HEK293 (cell line): ENCODE measurements around the gene ABCA2.

ENCODE experiments used
- KLF16 ChIP-seq: fragments of 450-650 bp; formaldehyde crosslinking; IDR thresholded peaks from 2 replicates; pipeline ENCODE4 v1.5.1; 2017; ENCODE audit warnings: missing biosample characterization, missing genetic modification characterization
- MZF1 ChIP-seq: fragments of 450-650 bp; formaldehyde crosslinking; IDR thresholded peaks from 2 replicates; pipeline ENCODE4 v1.5.1; 2017; ENCODE audit warnings: missing biosample characterization, missing genetic modification characterization, borderline replicate concordance
- ZBTB8A ChIP-seq: fragments of 450-650 bp; formaldehyde crosslinking; IDR thresholded peaks from 2 replicates; pipeline ENCODE4 v1.5.1; 2016; ENCODE audit warnings: missing biosample characterization, missing genetic modification characterization
- ZFP41 ChIP-seq: fragments of 450-650 bp; formaldehyde crosslinking; IDR thresholded peaks from 2 replicates; pipeline ENCODE4 v1.5.1; 2016; ENCODE audit warnings: missing biosample characterization, missing genetic modification characterization, borderline replicate concordance
- ZNF114 ChIP-seq: fragments of 450-650 bp; formaldehyde crosslinking; IDR thresholded peaks from 2 replicates; pipeline ENCODE4 v1.5.0; 2017; ENCODE audit warnings: missing biosample characterization, missing genetic modification characterization
- ZNF16 ChIP-seq: fragments of 450-650 bp; formaldehyde crosslinking; IDR thresholded peaks from 2 replicates; pipeline ENCODE4 v1.5.1; 2016; ENCODE audit warnings: low read depth, missing biosample characterization, missing genetic modification characterization
- ZNF610 ChIP-seq: fragments of 450-650 bp; formaldehyde crosslinking; IDR thresholded peaks from 2 replicates; pipeline ENCODE4 v1.5.1; 2016; ENCODE audit warnings: missing biosample characterization, missing genetic modification characterization, borderline replicate concordance
- ZNF830 ChIP-seq: fragments of 450-650 bp; IDR thresholded peaks from 2 replicates; pipeline ENCODE4 v1.5.0; 2018; ENCODE audit warnings: missing biosample characterization, missing genetic modification characterization, low read depth, mild to moderate bottlenecking, moderate library complexity
- TF ChIP-seq, protein P1 (sequence below): fragments of 450-650 bp; formaldehyde crosslinking; IDR thresholded peaks from 2 replicates; pipeline ENCODE4 v1.5.1; 2016; ENCODE audit warnings: missing biosample characterization, missing genetic modification characterization
- TF ChIP-seq, protein P2 (sequence below): fragments of 450-650 bp; formaldehyde crosslinking; IDR thresholded peaks from 2 replicates; pipeline ENCODE4 v1.5.1; 2016; ENCODE audit warnings: missing biosample characterization, missing genetic modification characterization

DNA sequence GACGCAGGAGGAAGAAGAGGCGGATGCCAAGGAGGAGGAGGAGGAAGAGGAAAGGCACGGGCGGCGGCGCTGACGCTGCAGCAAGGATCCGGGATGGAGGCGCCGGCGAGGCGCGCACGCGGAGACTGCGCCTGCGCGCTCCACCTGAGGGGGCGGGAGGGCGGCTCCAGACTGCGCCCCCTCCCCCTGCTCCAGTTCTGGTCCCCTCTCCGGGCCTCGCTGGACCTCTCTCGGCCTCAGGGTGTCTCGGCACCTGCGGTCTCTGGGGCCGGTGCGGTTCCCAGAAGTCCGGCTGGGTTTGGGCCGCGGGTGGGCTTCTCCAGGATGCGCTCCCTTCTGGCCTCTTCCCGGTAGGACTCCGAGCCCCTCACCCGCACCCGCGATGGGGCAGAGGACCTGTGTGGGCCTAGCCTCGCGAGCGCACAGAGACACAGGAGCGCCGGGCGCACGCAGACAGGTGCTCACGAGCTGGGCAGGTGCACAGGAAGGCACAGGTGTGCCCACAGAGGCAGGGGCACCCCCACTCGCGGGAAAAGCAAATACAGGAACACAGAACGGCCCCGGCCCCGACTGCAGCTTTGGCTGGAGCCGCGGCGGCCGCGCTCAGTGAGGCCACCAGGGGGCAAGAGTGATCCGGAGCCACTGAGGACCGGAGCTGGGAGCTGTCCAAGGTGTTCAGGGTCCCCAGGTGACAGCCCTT lies 18.2 kb upstream of the ABCA2 start, which contains the start of gene NPDC1:
- TF ChIP-seq KLF16 (tag by site-specific recombination) = 0 out of 2 replicates have a peak, but pooled peaks have one; percentile 72
- TF ChIP-seq, protein P1, sequence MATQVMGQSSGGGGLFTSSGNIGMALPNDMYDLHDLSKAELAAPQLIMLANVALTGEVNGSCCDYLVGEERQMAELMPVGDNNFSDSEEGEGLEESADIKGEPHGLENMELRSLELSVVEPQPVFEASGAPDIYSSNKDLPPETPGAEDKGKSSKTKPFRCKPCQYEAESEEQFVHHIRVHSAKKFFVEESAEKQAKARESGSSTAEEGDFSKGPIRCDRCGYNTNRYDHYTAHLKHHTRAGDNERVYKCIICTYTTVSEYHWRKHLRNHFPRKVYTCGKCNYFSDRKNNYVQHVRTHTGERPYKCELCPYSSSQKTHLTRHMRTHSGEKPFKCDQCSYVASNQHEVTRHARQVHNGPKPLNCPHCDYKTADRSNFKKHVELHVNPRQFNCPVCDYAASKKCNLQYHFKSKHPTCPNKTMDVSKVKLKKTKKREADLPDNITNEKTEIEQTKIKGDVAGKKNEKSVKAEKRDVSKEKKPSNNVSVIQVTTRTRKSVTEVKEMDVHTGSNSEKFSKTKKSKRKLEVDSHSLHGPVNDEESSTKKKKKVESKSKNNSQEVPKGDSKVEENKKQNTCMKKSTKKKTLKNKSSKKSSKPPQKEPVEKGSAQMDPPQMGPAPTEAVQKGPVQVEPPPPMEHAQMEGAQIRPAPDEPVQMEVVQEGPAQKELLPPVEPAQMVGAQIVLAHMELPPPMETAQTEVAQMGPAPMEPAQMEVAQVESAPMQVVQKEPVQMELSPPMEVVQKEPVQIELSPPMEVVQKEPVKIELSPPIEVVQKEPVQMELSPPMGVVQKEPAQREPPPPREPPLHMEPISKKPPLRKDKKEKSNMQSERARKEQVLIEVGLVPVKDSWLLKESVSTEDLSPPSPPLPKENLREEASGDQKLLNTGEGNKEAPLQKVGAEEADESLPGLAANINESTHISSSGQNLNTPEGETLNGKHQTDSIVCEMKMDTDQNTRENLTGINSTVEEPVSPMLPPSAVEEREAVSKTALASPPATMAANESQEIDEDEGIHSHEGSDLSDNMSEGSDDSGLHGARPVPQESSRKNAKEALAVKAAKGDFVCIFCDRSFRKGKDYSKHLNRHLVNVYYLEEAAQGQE (tag by site-specific recombination) = peak; percentile 100
- no peak for TF ChIP-seq ZNF830
- TF ChIP-seq ZNF610 = no peak
- no peak for TF ChIP-seq ZNF16 (tag by site-specific recombination)
- TF ChIP-seq ZFP41 = no peak
- TF ChIP-seq, protein P2, sequence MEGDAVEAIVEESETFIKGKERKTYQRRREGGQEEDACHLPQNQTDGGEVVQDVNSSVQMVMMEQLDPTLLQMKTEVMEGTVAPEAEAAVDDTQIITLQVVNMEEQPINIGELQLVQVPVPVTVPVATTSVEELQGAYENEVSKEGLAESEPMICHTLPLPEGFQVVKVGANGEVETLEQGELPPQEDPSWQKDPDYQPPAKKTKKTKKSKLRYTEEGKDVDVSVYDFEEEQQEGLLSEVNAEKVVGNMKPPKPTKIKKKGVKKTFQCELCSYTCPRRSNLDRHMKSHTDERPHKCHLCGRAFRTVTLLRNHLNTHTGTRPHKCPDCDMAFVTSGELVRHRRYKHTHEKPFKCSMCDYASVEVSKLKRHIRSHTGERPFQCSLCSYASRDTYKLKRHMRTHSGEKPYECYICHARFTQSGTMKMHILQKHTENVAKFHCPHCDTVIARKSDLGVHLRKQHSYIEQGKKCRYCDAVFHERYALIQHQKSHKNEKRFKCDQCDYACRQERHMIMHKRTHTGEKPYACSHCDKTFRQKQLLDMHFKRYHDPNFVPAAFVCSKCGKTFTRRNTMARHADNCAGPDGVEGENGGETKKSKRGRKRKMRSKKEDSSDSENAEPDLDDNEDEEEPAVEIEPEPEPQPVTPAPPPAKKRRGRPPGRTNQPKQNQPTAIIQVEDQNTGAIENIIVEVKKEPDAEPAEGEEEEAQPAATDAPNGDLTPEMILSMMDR = peak; percentile 87
- no peak for TF ChIP-seq ZNF114 (tag by site-specific recombination)
- TF ChIP-seq ZBTB8A (tag by site-specific recombination) = peak; percentile 70
- no peak for TF ChIP-seq MZF1 (tag by site-specific recombination)
